ENCODE measurements around the gene SERINC1.

The SERINC1 gene

DNA sequence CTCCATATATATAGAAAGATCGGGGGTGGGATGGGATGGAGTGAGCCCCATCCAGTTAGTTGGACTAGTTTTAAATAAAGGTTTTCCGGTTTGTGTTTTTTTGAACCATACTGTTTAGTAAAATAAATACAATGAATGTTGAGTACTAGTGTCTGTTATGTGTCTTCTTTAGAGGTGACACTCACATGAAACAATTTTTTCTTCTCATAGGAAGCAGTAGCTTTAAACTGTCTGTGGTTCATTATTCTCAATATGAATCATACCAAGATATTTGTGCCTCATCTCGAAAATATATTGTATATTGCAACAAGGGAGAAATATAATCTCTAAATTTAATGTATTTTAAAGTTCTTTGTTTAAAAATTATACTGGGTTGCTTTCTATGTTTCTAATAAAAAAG, 38.8 kb downstream of the SERINC1 start:
- DNase-seq (ENCODE audit: low read depth, low spot score): no peak

DNA sequence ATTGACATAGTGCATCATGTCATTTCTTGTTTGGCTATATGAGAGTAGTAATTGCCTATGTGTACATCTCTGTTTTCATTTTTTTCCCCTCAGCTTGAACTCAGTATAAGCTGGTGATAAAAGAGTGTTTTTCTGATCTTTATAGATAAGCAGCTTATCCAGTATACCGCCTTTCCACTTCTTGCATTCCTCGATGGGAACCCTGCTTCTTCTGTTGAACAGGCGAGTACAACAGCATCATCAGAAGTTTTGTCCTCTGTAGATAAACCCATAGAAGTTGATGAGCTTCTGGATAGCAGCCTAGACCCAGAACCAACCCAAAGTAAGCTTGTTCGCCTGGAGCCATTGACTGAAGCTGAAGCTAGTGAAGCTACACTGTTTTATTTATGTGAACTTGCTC, 39.8 kb downstream of the SERINC1 start:
- no peak for DNase-seq (ENCODE audit: low read depth, low spot score)

DNA sequence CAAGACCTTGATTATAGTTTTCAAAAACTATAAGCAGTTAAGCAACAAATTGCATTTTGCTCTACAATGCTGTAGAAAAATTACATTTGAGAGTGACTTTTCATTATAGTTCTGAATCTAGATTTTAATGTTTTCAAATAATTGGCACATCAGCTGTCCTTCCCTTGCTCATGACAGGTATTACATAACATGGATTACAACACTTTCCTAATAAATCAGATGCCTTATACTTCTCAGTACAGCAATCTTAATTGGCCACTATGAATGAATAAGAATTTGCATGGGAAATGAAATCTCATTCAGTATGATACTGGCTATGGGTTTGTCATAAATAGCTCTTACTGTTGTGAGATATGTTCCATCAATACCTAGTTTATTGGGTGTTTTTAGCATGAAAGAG, 42.3 kb downstream of the SERINC1 start:
- DNase-seq (ENCODE audit: low read depth, low spot score): no peak

DNA sequence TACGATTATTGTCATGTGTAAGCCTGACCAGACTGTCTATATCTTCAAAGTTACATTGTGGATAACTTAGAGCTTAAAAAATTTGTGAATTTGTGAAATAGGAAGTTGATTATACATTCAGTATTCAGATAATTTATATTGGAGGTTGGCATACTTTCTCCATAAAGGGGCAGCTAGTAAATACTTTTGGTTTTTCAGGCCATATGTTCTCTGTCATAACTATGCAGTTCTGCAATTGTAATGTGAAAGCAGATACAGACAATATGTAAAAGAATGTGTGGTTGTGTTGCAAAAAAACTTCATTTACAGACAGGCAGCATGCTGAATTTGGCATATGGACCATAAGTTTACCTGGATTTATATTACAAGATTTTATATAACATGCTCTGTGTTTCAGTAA, 42.8 kb downstream of the SERINC1 start:
- DNase-seq (ENCODE audit: low read depth, low spot score): no peak

DNA sequence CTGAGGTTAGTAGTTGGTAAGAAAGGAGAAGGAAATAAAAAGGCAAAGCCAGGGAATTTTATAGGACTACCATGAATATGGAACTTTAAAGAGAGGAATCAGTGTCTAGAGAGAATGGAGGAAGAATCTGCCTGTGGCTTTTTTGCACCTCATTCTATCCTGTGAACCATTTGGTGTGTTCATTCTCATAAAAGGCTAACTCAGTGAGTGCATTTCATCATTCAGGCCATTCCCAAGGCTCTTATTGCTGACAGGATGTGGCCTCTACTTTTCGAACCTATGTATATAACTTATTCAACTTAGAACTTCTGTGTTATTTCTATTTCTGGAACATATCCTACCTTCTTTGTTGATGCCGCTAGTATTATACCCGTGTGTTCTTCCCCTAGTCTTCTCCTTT, 45.0 kb downstream of the SERINC1 start:
- DNase-seq (ENCODE audit: low read depth, low spot score): no peak

DNA sequence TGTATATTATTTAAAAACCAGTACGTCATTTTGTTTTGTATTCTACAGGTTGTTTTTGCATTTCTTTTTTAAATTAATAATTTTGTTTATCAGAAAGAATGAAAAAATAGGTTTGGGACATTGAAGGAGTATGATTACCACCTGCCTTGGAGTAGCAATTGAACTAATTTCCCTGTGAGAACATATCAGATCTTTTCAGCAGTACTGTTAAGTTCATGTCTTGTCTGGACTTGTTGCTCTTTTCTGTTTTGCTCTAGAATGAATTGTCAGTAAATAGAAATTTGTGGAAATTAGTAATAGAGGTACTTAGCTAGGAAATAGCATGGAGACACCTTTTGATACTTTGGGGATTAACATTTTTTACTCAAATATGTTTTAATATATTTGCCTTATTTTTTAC, 47.9 kb downstream of the SERINC1 start:
- no peak for DNase-seq (ENCODE audit: low read depth, low spot score)

DNA sequence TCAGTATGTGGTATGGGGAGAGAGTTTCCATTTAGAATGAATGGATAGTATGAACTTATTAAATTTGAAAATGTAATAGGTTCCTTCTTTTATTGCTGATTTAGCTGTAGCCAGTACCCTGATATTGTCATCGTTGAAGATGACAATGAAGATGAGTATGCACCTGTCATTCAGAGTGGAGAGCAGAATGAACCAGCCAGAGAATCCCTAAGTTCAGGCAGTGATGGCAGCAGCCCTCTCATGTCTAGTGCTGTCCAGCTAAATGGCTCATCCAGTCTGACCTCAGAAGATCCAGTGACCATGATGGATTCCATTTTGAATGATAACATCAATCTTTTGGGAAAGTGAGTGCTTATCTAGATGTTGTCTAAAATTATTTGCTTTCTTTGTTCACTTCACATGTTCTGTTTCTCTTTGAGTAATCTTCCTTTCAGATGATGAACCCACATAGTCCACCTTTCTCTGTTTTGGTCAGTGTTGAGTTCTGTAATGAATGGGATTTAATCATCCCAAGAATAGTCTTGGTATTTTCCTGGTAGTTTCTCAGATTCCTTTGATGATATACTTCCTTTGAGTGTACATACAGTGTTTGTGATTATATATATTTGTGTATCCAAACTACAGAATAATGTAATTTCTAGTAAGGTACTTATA, 48.9 kb downstream of the SERINC1 start:
- DNase-seq (ENCODE audit: low read depth, low spot score): no peak

DNA sequence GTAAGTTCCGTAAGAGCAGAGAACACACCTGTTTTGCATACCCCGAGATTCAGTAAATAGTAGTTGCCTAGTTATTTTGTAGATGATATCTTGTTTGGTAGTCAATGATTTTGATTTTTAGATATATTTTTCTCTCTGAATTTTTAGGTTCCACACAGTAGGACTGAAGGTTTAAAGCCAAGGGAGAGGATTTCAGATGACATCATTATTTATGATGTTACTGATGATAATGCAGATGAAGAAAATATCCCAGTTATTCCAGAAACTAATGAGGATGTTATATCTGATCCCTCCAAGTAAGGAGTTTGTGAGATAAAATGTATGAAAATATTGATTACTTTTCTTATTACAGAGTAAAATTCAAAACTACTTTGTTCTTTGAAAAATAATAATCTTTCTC, 49.6 kb downstream of the SERINC1 start:
- no peak for DNase-seq (ENCODE audit: low read depth, low spot score)

DNA sequence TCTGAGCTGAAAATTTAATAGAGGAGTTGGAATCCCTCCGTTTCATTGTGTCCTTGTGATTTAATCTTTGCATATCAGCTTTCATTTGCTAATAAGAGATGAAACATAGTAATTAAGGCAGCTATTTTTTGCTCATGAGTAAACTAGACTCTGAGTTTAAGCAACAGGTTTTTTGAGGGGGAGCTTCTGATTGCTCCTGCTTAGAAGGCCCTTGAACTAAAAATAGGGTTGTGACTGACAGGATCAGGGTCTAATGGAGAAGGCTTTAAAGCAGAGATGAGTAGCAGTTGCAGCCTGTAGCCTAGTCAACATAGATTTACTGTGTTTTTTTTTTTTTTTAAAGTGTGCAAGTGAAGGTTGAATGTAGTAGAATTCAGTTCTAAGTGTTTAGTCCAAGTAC, 54.8 kb downstream of the SERINC1 start:
- no peak for DNase-seq (ENCODE audit: low read depth, low spot score)

DNA sequence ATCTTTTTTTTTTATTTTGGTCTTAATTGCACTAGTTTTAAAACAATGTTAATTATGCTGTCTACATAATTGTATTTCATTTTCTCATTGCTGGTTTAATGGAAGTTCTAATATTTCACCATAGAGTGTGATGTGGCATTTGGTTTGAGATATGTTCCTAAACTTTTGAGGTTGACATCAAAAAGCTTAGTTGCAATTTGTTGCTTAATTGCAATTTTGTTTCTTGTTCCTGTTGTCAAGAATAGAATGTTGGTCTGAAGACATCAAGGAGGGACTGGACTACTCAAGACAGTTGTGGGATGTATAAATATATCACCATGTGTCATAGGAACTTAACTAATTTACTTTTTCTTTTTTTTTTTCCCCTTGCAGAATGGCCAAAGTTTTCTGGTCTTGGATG, 59.6 kb downstream of the SERINC1 start:
- DNase-seq (ENCODE audit: low read depth, low spot score): no peak

DNA sequence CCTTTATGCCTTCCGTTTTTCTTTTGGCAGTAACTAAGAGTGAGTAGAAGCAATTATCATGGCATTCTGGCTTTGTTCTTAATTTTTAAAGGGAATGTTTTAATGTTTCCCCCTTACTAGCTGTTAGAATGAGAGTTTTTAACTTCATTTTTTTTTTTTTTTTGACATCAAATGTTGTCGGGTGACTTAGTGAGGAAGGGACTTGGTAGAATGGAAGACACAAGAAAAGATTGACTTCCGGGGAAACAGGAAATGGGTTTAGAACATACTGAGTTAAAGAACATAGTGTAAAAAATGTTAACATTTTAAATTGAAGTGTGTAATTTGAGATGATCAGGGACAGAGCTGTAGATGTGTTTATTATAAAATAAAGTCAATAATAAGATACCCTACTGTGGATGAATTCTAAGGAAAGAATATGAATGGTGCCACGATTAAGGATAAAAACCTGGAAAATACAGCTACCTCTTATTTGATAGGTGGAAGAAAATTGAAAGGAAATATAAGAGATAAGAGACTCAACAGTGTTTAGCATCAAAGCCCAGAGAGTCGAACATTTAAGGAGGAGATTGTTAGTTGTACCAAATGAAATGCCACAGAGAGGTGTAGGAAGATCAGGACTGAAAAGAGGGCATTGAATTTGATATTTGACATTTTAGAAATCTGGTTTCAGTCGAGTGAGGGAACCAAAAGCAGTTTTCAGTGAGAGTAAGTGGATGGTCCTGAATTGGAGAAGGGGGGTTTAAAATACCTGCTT, 62.7 kb downstream of the SERINC1 start:
- no peak for DNase-seq (ENCODE audit: low read depth, low spot score)

DNA sequence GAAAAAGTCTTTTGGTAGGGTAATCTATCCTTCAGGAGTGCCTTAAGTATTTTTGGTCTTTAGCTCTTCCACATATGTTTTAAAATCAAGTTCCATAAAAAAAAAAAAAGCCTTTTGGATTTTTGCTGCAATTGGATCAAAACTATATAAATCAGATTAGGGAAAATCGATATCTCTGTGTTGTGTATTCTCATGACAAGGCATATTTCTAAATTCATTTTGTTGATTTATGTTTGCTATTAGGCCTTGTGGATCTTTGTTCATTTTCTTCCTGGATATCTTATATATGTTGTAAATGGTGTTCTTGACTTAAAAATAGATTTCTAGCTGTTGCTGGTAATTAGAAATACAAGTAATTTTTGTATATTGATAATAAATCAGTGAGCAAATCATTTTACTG, 63.4 kb downstream of the SERINC1 start:
- no peak for DNase-seq (ENCODE audit: low read depth, low spot score)

DNA sequence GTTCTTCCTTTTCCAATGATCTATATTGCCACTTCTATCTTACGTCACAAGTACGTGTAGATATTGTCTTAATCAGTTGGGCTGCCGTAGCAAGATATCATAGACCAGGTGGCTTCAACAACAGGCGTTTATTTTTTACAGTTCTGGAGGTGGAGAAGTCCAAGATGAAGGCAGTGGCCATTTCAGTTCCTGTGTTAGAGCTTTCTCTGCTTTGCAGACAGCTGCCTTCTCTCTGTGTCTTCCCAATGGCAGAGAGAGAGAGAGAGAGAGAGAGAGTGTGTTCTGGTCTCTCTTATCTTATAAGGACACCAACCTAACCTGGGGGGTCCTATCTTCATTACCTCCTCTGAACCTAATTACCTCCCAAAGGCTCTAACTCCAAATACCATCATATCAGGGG, 63.9 kb downstream of the SERINC1 start:
- DNase-seq (ENCODE audit: low read depth, low spot score): no peak

DNA sequence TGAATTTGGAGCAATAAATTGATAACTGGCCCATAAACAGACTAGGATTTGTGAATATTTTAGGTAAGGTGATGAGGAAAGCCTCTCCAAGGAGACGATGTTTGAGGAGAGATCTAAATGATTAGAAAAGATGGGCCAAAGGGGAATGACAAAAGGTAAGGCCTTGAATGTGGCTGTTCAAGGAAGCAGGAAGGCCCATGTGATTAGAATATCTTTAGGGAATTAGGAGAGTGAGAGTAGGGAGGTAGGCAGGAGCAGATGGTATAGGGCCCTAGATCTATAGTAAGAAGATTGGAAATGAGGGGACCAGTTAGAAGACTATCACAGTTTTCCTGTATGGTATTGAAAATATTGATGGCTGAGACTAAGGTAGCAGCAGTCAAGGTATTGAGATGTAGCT, 65.4 kb downstream of the SERINC1 start:
- no peak for DNase-seq (ENCODE audit: low read depth, low spot score)

DNA sequence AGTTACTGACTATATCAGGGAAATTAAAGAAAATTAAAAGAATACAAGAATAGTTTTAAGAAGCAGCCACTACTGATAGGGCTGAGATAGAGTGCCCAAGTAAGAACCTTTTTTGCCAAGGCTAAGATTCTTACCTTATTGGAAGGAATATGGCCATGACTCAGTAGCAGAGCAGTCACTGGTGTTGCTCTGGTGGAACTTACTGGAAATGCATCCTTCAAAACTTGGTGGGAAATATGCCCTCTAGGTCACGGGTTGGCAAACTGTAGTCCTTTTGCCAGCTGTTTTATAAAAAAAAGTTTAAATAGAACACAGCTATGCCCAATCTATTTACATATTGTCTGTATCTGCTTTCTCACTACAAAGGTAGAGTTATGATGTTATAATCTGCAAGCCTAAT, 66.2 kb downstream of the SERINC1 start:
- DNase-seq (ENCODE audit: low read depth, low spot score): no peak

DNA sequence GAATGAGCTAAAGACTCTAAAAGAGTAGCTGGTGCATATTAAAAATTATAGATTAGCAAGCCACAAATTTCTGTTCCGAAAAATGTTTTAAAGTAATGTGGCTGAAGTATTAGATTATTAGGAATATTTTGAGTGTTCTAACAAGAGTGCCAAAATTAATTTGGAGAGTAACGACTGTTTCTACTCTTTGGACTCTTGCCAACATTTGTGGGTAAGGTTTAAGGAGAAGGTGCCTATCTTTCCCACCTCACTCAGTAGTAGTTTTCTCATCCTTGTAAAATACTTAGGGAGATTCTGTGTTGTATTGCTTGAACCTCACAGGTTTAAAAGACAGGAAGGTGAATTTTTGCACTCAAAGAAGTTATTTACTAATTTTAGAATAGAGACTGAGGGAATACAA, 67.2 kb downstream of the SERINC1 start:
- DNase-seq (ENCODE audit: low read depth, low spot score): no peak

DNA sequence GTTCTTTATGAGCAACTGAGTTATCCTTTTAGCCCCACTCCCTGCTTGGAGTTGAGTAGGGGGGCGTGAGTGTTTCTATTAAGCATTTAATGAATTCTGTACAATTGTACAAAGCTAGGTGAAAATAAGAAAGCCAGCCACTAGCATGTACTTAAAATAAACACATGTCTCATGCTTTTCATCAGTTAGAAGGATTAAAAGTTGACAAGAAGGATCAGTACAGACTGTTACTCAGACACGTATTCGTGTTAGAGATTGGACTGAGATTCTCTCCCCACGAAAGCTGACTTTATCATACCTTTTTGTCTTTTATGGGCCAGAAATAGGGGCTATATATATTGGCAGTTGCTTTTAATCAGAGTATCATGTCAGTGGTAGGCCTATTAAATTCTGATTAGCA, 70.5 kb downstream of the SERINC1 start:
- DNase-seq (ENCODE audit: low read depth, low spot score): no peak

DNA sequence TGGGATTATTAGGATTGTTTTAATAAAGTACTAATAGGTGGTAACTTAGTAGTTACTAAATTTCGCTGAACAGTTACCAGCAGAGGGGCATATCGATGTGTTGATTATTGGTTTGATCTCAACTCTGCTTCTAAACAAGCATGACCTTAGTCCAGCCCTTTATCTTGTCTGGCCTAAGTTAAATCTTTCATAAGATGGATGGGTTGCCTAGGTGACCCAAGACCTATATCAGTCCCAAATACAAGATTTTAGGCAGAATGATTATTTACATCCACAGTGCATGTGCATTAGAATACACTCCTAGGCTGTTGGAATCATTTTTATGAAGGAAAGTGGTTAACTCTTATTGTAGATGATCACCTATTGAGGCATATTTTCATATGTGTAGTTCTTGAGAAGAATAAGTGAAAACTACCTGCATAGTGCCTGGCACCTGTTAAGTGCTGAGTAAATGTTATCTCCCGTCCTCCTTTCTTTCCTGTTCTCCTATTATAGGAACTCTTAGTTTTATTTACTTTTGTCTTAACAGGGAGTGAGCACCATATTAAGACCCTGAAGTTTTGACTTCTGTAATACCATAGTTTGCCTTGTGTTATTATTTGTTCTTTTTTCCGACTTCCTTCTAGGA, 71.0 kb downstream of the SERINC1 start:
- DNase-seq (ENCODE audit: low read depth, low spot score): no peak

DNA sequence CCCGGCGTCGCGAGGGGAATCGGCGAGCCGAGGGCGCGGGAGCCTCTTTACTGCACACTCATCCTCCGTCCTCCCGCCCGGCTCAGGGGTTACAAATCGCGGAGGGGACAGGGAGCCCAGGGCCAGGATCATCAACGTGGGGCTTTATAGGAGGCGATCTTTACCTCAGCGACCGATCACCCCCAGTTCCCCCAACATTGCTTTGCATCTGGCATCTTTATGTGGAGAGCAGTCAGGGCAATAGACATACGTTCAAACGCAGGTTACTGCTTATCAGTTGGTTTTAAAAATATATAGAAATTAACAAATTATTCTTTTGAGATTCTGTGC, 71.5 kb downstream of the SERINC1 start:
- no peak for DNase-seq (ENCODE audit: low read depth, low spot score)

DNA sequence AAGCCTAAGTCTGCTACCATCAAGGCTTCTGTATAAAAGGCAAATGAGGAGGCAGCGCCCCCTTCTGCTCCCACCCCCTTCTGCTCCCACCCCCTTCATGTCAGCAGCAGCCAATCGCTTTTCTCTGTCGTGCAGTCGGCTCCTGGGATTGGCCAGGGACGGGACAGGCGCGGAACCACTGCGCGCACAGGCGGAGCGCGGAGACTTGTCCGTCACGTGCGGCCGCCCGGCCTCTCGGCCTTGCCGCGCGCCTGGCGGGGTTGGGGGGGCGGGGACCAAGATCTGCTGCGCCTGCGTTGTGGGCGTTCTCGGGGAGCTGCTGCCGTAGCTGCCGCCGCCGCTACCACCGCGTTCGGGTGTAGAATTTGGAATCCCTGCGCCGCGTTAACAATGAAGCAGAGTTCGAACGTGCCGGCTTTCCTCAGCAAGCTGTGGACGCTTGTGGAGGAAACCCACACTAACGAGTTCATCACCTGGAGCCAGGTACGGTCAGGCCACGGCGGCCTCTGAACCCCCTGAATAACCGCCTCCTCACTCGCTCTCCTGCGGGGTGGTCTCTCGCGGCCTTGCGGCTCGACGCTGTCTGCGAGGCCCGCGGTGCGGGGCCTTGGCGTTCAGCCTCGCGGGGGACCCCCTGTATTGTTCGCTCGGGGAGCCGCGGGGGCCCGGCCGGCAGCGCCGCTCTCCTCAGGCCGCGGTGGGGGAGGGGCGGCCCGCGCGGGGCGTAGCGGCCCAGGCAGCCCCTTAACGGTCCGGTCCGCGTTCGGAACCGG, 72.1 kb downstream of the SERINC1 start, which contains the start of gene HSF2:
Gene HSF2 (plus strand): TSS at position 305 of the 773 bp plus-strand sequence. CDS start 86 bp downstream, at position 391.
- peak; percentile 95 for DNase-seq (ENCODE audit: low read depth, low spot score)

DNA sequence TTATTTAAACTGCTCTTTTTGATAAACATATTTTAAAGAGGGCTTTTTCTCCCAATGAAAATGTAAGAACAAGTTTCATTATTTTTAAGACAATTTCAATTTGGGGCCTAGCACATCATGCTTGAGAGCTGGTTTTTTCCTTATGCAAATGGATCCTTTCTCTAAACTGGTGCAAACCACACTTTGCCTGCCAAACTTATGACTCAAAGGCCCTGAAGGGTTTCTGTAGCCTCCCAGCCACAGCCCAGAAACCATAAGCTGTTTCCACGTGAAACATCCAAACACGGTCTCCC, 72.6 kb downstream of the SERINC1 start:
- DNase-seq (ENCODE audit: low read depth, low spot score): no peak

DNA sequence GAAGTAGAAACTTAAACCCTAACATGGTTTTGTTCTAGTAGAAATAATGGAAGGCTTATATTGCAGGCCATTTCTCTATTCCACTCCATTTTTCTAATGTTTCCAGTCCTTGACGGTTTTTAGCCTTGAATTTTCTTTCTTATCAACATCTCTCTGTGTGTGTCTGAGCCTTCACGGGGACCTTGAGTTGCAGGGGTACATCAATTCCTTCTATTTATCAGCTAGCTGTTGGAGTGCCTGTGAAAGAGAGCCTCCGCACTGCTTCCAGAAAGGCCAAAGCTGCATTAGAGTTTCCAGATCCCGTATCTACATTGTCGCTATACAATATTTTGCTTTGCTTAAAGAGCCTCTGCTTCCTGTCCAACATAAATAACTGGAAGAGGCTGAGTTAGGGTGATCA, 77.6 kb downstream of the SERINC1 start:
- DNase-seq (ENCODE audit: low read depth, low spot score): no peak
